Esophagus mucosa (tissue), 1 donor: Measurements from ENCODE around the gene SPAG6. TPM values are rescaled to one million over a fixed set of nuclear protein-coding genes. Genes with fewer than 3 reads are reported as not detected.

Experiments used
- ATAC-seq: fragments of 200-7000 bp; cut with Tn5 transposase; one replicate; pipeline ENCODE4 v1.9.1; 2020
- total RNA-seq: library from RNA; stranded (reverse); gene quantifications from one replicate; pipeline ENCODE4 v1.2.4, GENCODE V29; 2023
- donor health status: DM: yes; HTN: yes; CAD: no.

SPAG6 gene
- total RNA-seq, 1 donor from 2014 or later, result not detected

GRCh38 chr10:22322641-22323160 lies 22.6 kb upstream of the SPAG6 start:
- ATAC-seq, result no peak

- no peak for ATAC-seq
Observed at GRCh38 chr10:22323538-22324305, 21.6 kb upstream of the SPAG6 start.

- no peak for ATAC-seq
Observed at GRCh38 chr10:22324413-22324812, 20.9 kb upstream of the SPAG6 start.

- no peak for ATAC-seq
Observed at GRCh38 chr10:22324893-22325271, 20.4 kb upstream of the SPAG6 start.

- ATAC-seq, result peak; percentile 40
Observed at GRCh38 chr10:22325272-22326144, 19.8 kb upstream of the SPAG6 start.

GRCh38 chr10:22326145-22326702 lies 19.1 kb upstream of the SPAG6 start:
- no peak for ATAC-seq

GRCh38 chr10:22329150-22329549 lies 16.1 kb upstream of the SPAG6 start:
- no peak for ATAC-seq

- ATAC-seq, result no peak
Observed at GRCh38 chr10:22332116-22332692, 13.1 kb upstream of the SPAG6 start.

- no peak for ATAC-seq
Observed at GRCh38 chr10:22333167-22333974, 11.9 kb upstream of the SPAG6 start.

- no peak for ATAC-seq
Observed at GRCh38 chr10:22333975-22334282, 11.4 kb upstream of the SPAG6 start.

GRCh38 chr10:22334414-22335172 lies 10.7 kb upstream of the SPAG6 start:
- peak; percentile 24 for ATAC-seq

- peak; percentile 71 for ATAC-seq
Observed at GRCh38 chr10:22335173-22335933, 9.9 kb upstream of the SPAG6 start.

- no peak for ATAC-seq
Observed at GRCh38 chr10:22338185-22338900, 7.0 kb upstream of the SPAG6 start.

GRCh38 chr10:22338931-22339330 lies 6.4 kb upstream of the SPAG6 start:
- ATAC-seq, result no peak

GRCh38 chr10:22339761-22340328 lies 5.5 kb upstream of the SPAG6 start:
- ATAC-seq, result no peak

- peak; percentile 63 for ATAC-seq
Observed at GRCh38 chr10:22340329-22341189, 4.7 kb upstream of the SPAG6 start.

- peak; percentile 10 for ATAC-seq
Observed at GRCh38 chr10:22341190-22341925, 3.9 kb upstream of the SPAG6 start.

GRCh38 chr10:22341926-22342196 lies 3.4 kb upstream of the SPAG6 start:
- ATAC-seq, result no peak
